HepG2 (cell line): Measurements from ENCODE around the gene CFAP97. TPM values are rescaled to one million over a fixed set of nuclear protein-coding genes. Genes with fewer than 3 reads are reported as not detected.
"Not testable (repeated sequence)": the region's sequence is repeated elsewhere in the genome, so short reads cannot be mapped to it uniquely, and the experiment has no call there.

Source experiments
- ATAC-seq: fragments of 200-7000 bp; cut with Tn5 transposase; 3 replicates; pipeline ENCODE4 v1.9.1; 2020; ENCODE audit warnings: mild to moderate bottlenecking, moderate library complexity
- BruUV-seq: library from RNA; stranded (reverse); fragments of 400-500 nt; replicated peaks from 2 replicates; lab custom pipeline; 2021; lab: Mats Ljungman, UMichigan
- CTCF ChIA-PET: fragments of 300-600 bp; formaldehyde crosslinking; extraction: SDS; loops from one replicate; lab custom pipeline; 2021; ENCODE audit warnings: low total read pairs, inconsistent platforms, low intra/inter-chr PET ratio; lab: Yijun Ruan, JAX
- POLR2A ChIA-PET: fragments of 350-600 bp; sonication (Branson Sonifier 250); formaldehyde crosslinking; loops from one replicate; lab custom pipeline; 2020; ENCODE audit warnings: antibody characterized with exemption, inconsistent platforms; lab: Yijun Ruan, JAX
- DNase-seq: peaks from one replicate; pipeline ENCODE4 v3.0.0-alpha.2; 2015; ENCODE audit warnings: low spot score
- FAIRE-seq: peaks from 3 replicates; lab custom pipeline; 2011; peaks lifted over from hg19 to GRCh38; lab: Jason Lieb, UNC
- H2AFZ ChIP-seq: one replicate; pipeline ENCODE4 v1.6.1; 2011; ENCODE audit warnings: low read length, inconsistent platforms
- H3K27ac ChIP-seq: fragments of 300-600 bp; 3 replicates; pipeline ENCODE4 v1.8.0; 2011; ENCODE audit warnings: mixed run types, mild to moderate bottlenecking, mixed read lengths, low read length, inconsistent platforms; ENCODE audit not compliant: insufficient read depth; ENCODE audit errors: extremely low read length
- H3K27me3 ChIP-seq, 2 experiments: fragments of 200-600 bp in 1 of 2; 2 replicates in 1 of 2; 3 replicates in 1 of 2; pipeline versions ENCODE4 v1.6.0 to v1.8.0; 2011; ENCODE audit warnings: low read length in 2 of 2, mild to moderate bottlenecking in 2 of 2, moderate library complexity in 2 of 2, inconsistent platforms in 1 of 2; ENCODE audit not compliant: insufficient read depth in 2 of 2, control insufficient read depth in 1 of 2
- H3K36me3 ChIP-seq, 2 experiments: fragments of 200-600 bp in 1 of 2; replicated peaks in 1 of 2; 2 replicates in 1 of 2; 3 replicates in 1 of 2; pipeline versions ENCODE4 v1.5.1 to v1.8.0; 2011; ENCODE audit warnings: low read length in 2 of 2, inconsistent platforms in 1 of 2; ENCODE audit not compliant: insufficient read depth in 2 of 2, control insufficient read depth in 1 of 2
- H3K4me1 ChIP-seq: 2 replicates; pipeline ENCODE4 v1.5.1; 2012; ENCODE audit warnings: low read length, inconsistent platforms; ENCODE audit not compliant: insufficient read depth
- H3K4me2 ChIP-seq: 2 replicates; pipeline ENCODE4 v1.6.0; 2011; ENCODE audit warnings: low read depth, low read length, inconsistent platforms
- H3K4me3 ChIP-seq, 3 experiments: fragments of 200-600 bp in 1 of 3; sonication (generic), shearing (Covaris generic) in 1 of 3; replicated peaks in 1 of 3; 2 replicates each; pipeline ENCODE4 v1.5.1; 2011 to 2016; ENCODE audit warnings: low read length in 3 of 3, inconsistent platforms in 2 of 3, low read depth in 2 of 3, mild to moderate bottlenecking in 2 of 3, control low read depth in 1 of 3, mixed read lengths in 1 of 3; ENCODE audit not compliant: insufficient read depth in 1 of 3
- H3K79me2 ChIP-seq: one replicate; pipeline ENCODE4 v1.6.1; 2011; ENCODE audit warnings: low read length, inconsistent platforms; ENCODE audit not compliant: insufficient read depth
- H3K9ac ChIP-seq: 2 replicates; pipeline ENCODE4 v1.6.0; 2011; ENCODE audit warnings: mild to moderate bottlenecking, low read depth, low read length, inconsistent platforms; ENCODE audit not compliant: insufficient read depth
- H3K9me3 ChIP-seq: 2 replicates; pipeline ENCODE4 v1.5.1; 2012; ENCODE audit warnings: mild to moderate bottlenecking, low read length
- H4K20me1 ChIP-seq: 2 replicates; pipeline ENCODE4 v1.6.0; 2011; ENCODE audit warnings: inconsistent platforms, mild to moderate bottlenecking, low read length, moderate library complexity; ENCODE audit not compliant: insufficient read depth
- HIVEP1 ChIP-seq: sonication (generic); formaldehyde crosslinking; IDR thresholded peaks from 2 replicates; pipeline ENCODE4 v1.4.0; 2020; ENCODE audit warnings: mild to moderate bottlenecking, missing genetic modification reagents
- IKZF1 ChIP-seq: fragments of 450-650 bp; IDR thresholded peaks from 2 replicates; pipeline ENCODE4 v1.7.1; 2016
- SSRP1 ChIP-seq: IDR thresholded peaks from 2 replicates; pipeline ENCODE4 v1.6.1; 2016; ENCODE audit warnings: control low read depth
- ZNF335 ChIP-seq: sonication (generic); formaldehyde crosslinking; IDR thresholded peaks from 2 replicates; pipeline ENCODE4 v1.4.0; 2020; ENCODE audit warnings: missing genetic modification reagents
- ZNF343 ChIP-seq: sonication (generic); formaldehyde crosslinking; IDR thresholded peaks from 2 replicates; pipeline ENCODE4 v1.4.0; 2020; ENCODE audit warnings: mild to moderate bottlenecking, missing genetic modification reagents
- ZNF570 ChIP-seq: sonication (generic); formaldehyde crosslinking; IDR thresholded peaks from 2 replicates; pipeline ENCODE4 v1.4.0; 2020; ENCODE audit warnings: mild to moderate bottlenecking, missing genetic modification reagents, borderline replicate concordance
- ZSCAN12 ChIP-seq: sonication (generic); formaldehyde crosslinking; IDR thresholded peaks from 2 replicates; pipeline ENCODE4 v1.9.0; 2021; ENCODE audit warnings: mild to moderate bottlenecking, missing genetic modification reagents
- WGBS: methylation state at CpG from one replicate; pipeline ENCODE4 v1.1.6; 2017; ENCODE audit warnings: low lambda C conversion rate; 5-methylcytosine and 5-hydroxymethylcytosine counted together
- in situ Hi-C: cut with HindIII; loops from 2 replicates; pipeline ENCODE4 v1.10.0; 2017; ENCODE audit warnings: low pct_unique_long_range_greater_than_20kb; ENCODE audit not compliant: extremely low pct_ligation_motif_present
- intact Hi-C: fragments of 100-400 bp; cut with micrococcal nuclease; formaldehyde crosslinking; loops from one replicate; pipeline ENCODE4 v1.10.0; 2022; ENCODE audit not compliant: unreplicated experiment
- polyA plus RNA-seq, 8 experiments: library from polyadenylated mRNA; depleted of rRNA in 3 of 8; stranded (reverse) in 7 of 8; unstranded in 1 of 8; fragments of >200 nt; fragmentation: Illumina TruSeq in 4 of 8; extraction: Trizol in 4 of 8; gene quantifications; 2 replicates each; pipeline versions ENCODE4 v1.2.1 to v1.2.3, GENCODE V29; 2011 to 2016; ENCODE audit warnings: low read depth in 4 of 8, missing spikeins in 1 of 8, mixed read lengths in 1 of 8; ENCODE audit not compliant: insufficient read depth in 1 of 8
- total RNA-seq, 5 experiments: library from RNA; depleted of rRNA; stranded (reverse); fragments of >200 nt; fragmentation: Illumina TruSeq; extraction: Trizol; gene quantifications; 2 replicates each; pipeline ENCODE4 v1.2.3, GENCODE V29; 2016; ENCODE audit warnings: low read depth in 1 of 5
- TF ChIP-seq, protein P1 (sequence below): sonication (generic); formaldehyde crosslinking; conservative IDR thresholded peaks from 2 replicates; pipeline ENCODE4 v1.4.0; 2020; ENCODE audit warnings: missing genetic modification reagents
- TF ChIP-seq, protein P2 (sequence below): IDR thresholded peaks from 2 replicates; pipeline ENCODE4 v1.6.1; 2012; ENCODE audit warnings: low read depth, low read length, improper control_type of control experiment
- TF ChIP-seq, protein P3 (sequence below): sonication (generic); formaldehyde crosslinking; IDR thresholded peaks from 2 replicates; pipeline ENCODE4 v1.9.0; 2022; ENCODE audit warnings: missing genetic modification reagents, mild to moderate bottlenecking, borderline replicate concordance

Gene CFAP97
- total and polyA plus RNA-seq, 2 of the 13 experiments (the other 11 are each of a cell fraction or from before 2014, with no cell fraction given), result 32.1 to 44.4 TPM

DNA sequence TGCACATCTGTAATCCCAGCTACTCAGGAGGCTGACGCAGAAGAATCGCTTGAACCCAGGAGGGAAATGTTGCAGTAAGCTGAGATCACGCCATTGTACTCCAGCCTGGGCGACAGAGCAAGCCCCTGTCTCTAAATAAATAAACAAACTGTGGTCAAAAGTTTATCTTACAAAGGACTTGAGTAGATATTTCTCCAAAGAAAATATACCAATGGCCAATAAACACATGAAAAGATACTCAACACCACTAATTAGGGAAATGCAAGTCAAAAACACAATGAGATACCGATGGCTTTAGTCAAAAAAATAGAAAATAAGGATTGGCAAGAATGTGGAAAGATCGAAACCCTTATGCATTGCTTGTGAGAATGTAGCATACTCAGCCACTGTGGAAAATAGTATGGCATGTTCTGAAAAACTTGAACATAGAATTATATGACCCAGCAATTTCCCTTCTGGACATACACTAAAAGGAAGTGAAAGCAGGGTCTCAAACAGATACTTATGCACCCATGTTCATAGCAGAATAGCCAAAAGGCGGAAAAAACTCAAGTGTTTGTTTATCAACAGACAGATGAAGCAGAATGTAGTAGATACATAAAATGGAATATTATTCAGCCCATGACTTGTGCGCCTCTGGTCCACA lies 2.0 kb upstream of the CFAP97 start:
- WGBS, result 97% methylated on average over 8 of the region's 8 CpGs
- ATAC-seq (no peak), FAIRE-seq (no peak), DNase-seq (no peak)
- H2AFZ ChIP-seq, result no peak overlapping the region
- H3K36me3 ChIP-seq, result no peaks in the 10 kb centered on the region
- no peak overlapping the region for H3K9ac ChIP-seq
- in situ Hi-C loops (no loop called here), intact Hi-C loops (no loop called here)
- TF ChIP-seq, protein P1, sequence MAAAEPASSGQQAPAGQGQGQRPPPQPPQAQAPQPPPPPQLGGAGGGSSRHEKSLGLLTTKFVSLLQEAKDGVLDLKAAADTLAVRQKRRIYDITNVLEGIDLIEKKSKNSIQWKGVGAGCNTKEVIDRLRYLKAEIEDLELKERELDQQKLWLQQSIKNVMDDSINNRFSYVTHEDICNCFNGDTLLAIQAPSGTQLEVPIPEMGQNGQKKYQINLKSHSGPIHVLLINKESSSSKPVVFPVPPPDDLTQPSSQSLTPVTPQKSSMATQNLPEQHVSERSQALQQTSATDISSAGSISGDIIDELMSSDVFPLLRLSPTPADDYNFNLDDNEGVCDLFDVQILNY, result no peak
- TF ChIP-seq, protein P2, sequence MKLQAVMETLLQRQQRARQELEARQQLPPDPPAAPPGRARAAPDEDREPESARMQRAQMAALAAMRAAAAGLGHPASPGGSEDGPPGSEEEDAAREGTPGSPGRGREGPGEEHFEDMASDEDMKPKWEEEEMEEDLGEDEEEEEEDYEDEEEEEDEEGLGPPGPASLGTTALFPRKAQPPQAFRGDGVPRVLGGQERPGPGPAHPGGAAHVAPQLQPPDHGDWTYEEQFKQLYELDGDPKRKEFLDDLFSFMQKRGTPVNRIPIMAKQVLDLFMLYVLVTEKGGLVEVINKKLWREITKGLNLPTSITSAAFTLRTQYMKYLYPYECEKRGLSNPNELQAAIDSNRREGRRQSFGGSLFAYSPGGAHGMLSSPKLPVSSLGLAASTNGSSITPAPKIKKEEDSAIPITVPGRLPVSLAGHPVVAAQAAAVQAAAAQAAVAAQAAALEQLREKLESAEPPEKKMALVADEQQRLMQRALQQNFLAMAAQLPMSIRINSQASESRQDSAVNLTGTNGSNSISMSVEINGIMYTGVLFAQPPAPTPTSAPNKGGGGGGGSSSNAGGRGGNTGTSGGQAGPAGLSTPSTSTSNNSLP, result no peak
- TF ChIP-seq HIVEP1 (no peak), SSRP1 (CRISPR knock-in tag) (no peak), ZNF335 (CRISPR knock-in tag) (no peak), IKZF1 (no peak), ZSCAN12 (no peak), ZNF570 (CRISPR knock-in tag) (no peak), ZNF343 (CRISPR knock-in tag) (no peak)
- TF ChIP-seq, protein P3, sequence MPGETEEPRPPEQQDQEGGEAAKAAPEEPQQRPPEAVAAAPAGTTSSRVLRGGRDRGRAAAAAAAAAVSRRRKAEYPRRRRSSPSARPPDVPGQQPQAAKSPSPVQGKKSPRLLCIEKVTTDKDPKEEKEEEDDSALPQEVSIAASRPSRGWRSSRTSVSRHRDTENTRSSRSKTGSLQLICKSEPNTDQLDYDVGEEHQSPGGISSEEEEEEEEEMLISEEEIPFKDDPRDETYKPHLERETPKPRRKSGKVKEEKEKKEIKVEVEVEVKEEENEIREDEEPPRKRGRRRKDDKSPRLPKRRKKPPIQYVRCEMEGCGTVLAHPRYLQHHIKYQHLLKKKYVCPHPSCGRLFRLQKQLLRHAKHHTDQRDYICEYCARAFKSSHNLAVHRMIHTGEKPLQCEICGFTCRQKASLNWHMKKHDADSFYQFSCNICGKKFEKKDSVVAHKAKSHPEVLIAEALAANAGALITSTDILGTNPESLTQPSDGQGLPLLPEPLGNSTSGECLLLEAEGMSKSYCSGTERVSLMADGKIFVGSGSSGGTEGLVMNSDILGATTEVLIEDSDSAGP (CRISPR knock-in tag), result no peak
- no peaks in the 10 kb centered on the region for H3K9me3 ChIP-seq
- no peak overlapping the region for H3K27ac ChIP-seq
- no TSS peak for BruUV-seq
- no peak overlapping the region for H3K4me3 ChIP-seq
- peaks cover 43% of the 10 kb centered on the region for H3K4me1 ChIP-seq
- no peaks in the 10 kb centered on the region; a peak in 1 of 5 replicates for H3K27me3 ChIP-seq
- H3K4me2 ChIP-seq, result no peak overlapping the region
- POLR2A ChIA-PET, result no interaction called here
- H3K79me2 ChIP-seq, result peaks cover 30% of the 10 kb centered on the region
- CTCF ChIA-PET, result no interaction called here
- H4K20me1 ChIP-seq, result no peaks in the 10 kb centered on the region

DNA sequence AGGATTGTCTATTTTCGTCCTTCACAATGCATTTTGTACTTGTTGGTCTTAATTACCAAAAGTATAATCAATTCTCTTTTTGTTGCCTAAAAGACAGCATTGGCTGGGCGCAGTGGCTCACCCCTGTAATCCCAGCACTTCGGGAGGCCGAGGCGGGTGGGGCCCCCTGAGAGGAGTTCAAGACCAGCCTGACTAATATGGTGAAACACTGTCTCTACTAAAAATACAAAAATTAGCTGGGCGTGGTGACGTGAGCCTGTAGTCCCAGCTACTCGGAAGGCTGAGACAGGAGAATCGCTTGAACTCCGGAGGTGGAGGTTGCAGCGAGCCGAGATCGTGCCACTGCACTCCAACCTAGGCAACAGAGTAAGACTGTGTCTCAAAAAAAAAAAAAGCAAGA lies 1.3 kb upstream of the CFAP97 start:
- POLR2A ChIA-PET, result interaction anchor here (1.5 kb wide), 1 partner anchor 11 kb away, joined by 3 read pairs; no protein-coding TSS in a partner anchor
- H3K9ac ChIP-seq, H3K36me3 ChIP-seq, CTCF ChIA-PET, in situ Hi-C loops, intact Hi-C loops, H3K4me3 ChIP-seq, H4K20me1 ChIP-seq, H3K9me3 ChIP-seq, H2AFZ ChIP-seq, H3K27me3 ChIP-seq, BruUV-seq, H3K27ac ChIP-seq, FAIRE-seq, ATAC-seq, DNase-seq: not testable (repeated sequence)
- Histone ChIP-seq H3K4me2 (peak overlapping the region; percentile 98; the same call in 1 of the 2 replicates), H3K79me2 (peaks cover 31% of the 10 kb centered on the region), H3K4me1 (peaks cover 51% of the 10 kb centered on the region)
- WGBS, result 96% methylated on average over 13 of the region's 13 CpGs
